ENCODE measurements around the gene PKN2.

- TF ChIP-seq, protein P1, sequence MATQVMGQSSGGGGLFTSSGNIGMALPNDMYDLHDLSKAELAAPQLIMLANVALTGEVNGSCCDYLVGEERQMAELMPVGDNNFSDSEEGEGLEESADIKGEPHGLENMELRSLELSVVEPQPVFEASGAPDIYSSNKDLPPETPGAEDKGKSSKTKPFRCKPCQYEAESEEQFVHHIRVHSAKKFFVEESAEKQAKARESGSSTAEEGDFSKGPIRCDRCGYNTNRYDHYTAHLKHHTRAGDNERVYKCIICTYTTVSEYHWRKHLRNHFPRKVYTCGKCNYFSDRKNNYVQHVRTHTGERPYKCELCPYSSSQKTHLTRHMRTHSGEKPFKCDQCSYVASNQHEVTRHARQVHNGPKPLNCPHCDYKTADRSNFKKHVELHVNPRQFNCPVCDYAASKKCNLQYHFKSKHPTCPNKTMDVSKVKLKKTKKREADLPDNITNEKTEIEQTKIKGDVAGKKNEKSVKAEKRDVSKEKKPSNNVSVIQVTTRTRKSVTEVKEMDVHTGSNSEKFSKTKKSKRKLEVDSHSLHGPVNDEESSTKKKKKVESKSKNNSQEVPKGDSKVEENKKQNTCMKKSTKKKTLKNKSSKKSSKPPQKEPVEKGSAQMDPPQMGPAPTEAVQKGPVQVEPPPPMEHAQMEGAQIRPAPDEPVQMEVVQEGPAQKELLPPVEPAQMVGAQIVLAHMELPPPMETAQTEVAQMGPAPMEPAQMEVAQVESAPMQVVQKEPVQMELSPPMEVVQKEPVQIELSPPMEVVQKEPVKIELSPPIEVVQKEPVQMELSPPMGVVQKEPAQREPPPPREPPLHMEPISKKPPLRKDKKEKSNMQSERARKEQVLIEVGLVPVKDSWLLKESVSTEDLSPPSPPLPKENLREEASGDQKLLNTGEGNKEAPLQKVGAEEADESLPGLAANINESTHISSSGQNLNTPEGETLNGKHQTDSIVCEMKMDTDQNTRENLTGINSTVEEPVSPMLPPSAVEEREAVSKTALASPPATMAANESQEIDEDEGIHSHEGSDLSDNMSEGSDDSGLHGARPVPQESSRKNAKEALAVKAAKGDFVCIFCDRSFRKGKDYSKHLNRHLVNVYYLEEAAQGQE (IDR thresholded peaks at IDR 0.05; ENCODE audit: unreplicated experiment), result no peak
- TF ChIP-seq CTCF (conservative IDR thresholded peaks at IDR 0.05; ENCODE audit: low read depth in 2 of 2) (no peak), POLR2AphosphoS5 (IDR thresholded peaks at IDR 0.05; ENCODE audit: low read depth) (no peak), EZH2 (IDR thresholded peaks at IDR 0.05; ENCODE audit: low read depth, unreplicated experiment) (no peak), CREB1 (CRISPR knock-in tag; IDR thresholded peaks at IDR 0.05; ENCODE audit: low read depth) (no peak), ZNF331 (CRISPR knock-in tag; IDR thresholded peaks at IDR 0.05; ENCODE audit: low read depth) (no peak), EZH2phosphoT487 (IDR thresholded peaks at IDR 0.05; ENCODE audit: unreplicated experiment) (no peak), NANOG (IDR thresholded peaks at IDR 0.05; ENCODE audit: borderline replicate concordance) (no peak), STAT1 (IDR thresholded peaks at IDR 0.05; ENCODE audit: unreplicated experiment) (no peak), JUNB (IDR thresholded peaks at IDR 0.05; ENCODE audit: unreplicated experiment) (no peak), ZNF114 (CRISPR knock-in tag; IDR thresholded peaks at IDR 0.05) (no peak)
- TF ChIP-seq, protein P2, sequence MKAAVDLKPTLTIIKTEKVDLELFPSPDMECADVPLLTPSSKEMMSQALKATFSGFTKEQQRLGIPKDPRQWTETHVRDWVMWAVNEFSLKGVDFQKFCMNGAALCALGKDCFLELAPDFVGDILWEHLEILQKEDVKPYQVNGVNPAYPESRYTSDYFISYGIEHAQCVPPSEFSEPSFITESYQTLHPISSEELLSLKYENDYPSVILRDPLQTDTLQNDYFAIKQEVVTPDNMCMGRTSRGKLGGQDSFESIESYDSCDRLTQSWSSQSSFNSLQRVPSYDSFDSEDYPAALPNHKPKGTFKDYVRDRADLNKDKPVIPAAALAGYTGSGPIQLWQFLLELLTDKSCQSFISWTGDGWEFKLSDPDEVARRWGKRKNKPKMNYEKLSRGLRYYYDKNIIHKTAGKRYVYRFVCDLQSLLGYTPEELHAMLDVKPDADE (IDR thresholded peaks at IDR 0.05), result no peak
- TF ChIP-seq, protein P3, sequence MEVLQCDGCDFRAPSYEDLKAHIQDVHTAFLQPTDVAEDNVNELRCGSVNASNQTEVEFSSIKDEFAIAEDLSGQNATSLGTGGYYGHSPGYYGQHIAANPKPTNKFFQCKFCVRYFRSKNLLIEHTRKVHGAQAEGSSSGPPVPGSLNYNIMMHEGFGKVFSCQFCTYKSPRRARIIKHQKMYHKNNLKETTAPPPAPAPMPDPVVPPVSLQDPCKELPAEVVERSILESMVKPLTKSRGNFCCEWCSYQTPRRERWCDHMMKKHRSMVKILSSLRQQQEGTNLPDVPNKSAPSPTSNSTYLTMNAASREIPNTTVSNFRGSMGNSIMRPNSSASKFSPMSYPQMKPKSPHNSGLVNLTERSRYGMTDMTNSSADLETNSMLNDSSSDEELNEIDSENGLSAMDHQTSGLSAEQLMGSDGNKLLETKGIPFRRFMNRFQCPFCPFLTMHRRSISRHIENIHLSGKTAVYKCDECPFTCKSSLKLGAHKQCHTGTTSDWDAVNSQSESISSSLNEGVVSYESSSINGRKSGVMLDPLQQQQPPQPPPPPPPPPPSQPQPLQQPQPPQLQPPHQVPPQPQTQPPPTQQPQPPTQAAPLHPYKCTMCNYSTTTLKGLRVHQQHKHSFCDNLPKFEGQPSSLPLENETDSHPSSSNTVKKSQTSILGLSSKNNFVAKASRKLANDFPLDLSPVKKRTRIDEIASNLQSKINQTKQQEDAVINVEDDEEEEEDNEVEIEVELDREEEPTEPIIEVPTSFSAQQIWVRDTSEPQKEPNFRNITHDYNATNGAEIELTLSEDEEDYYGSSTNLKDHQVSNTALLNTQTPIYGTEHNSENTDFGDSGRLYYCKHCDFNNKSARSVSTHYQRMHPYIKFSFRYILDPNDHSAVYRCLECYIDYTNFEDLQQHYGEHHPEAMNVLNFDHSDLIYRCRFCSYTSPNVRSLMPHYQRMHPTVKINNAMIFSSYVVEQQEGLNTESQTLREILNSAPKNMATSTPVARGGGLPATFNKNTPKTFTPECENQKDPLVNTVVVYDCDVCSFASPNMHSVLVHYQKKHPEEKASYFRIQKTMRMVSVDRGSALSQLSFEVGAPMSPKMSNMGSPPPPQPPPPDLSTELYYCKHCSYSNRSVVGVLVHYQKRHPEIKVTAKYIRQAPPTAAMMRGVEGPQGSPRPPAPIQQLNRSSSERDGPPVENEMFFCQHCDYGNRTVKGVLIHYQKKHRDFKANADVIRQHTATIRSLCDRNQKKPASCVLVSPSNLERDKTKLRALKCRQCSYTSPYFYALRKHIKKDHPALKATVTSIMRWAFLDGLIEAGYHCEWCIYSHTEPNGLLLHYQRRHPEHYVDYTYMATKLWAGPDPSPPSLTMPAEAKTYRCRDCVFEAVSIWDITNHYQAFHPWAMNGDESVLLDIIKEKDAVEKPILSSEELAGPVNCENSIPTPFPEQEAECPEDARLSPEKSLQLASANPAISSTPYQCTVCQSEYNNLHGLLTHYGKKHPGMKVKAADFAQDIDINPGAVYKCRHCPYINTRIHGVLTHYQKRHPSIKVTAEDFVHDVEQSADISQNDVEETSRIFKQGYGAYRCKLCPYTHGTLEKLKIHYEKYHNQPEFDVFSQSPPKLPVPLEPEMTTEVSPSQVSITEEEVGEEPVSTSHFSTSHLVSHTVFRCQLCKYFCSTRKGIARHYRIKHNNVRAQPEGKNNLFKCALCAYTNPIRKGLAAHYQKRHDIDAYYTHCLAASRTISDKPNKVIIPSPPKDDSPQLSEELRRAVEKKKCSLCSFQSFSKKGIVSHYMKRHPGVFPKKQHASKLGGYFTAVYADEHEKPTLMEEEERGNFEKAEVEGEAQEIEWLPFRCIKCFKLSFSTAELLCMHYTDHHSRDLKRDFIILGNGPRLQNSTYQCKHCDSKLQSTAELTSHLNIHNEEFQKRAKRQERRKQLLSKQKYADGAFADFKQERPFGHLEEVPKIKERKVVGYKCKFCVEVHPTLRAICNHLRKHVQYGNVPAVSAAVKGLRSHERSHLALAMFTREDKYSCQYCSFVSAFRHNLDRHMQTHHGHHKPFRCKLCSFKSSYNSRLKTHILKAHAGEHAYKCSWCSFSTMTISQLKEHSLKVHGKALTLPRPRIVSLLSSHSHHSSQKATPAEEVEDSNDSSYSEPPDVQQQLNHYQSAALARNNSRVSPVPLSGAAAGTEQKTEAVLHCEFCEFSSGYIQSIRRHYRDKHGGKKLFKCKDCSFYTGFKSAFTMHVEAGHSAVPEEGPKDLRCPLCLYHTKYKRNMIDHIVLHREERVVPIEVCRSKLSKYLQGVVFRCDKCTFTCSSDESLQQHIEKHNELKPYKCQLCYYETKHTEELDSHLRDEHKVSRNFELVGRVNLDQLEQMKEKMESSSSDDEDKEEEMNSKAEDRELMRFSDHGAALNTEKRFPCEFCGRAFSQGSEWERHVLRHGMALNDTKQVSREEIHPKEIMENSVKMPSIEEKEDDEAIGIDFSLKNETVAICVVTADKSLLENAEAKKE (CRISPR knock-in tag; IDR thresholded peaks at IDR 0.05), result no peak
Measured at GRCh38 chr1:88802404-88802803, 118.3 kb downstream of the PKN2 start.

All from GM23338 (cell line).